22Rv1 (cell line): ENCODE measurements around the gene NPTX1.

Experiments used
- CTCF ChIP-seq: fragments of 450-650 bp; IDR thresholded peaks from 2 replicates; pipeline ENCODE4 v1.5.1; 2017; ENCODE audit warnings: mild to moderate bottlenecking
- ZFX ChIP-seq: fragments of 450-650 bp; IDR thresholded peaks from 2 replicates; pipeline ENCODE4 v1.6.1; 2017; ENCODE audit warnings: antibody characterized with exemption, borderline replicate concordance

GRCh38 chr17:80486692-80487091 is 10.3 kb upstream of the NPTX1 start:
- TF ChIP-seq CTCF (no peak), ZFX (no peak)
